Large intestine (tissue), 3 donors: ENCODE results near the gene PRKN. TPM values are rescaled to one million over a fixed set of nuclear protein-coding genes. Genes with fewer than 3 reads are reported as not detected.

Experiments used
- DNase-seq, 2 donors: peaks; one replicate each; pipeline versions ENCODE4 v3.0.0 to v3.0.0-alpha.2; 2013
- H3K27ac ChIP-seq: one replicate; pipeline ENCODE4 v1.5.1; 2013; ENCODE audit warnings: low read length
- H3K27me3 ChIP-seq: 2 replicates; pipeline ENCODE4 v1.6.1; 2013; ENCODE audit warnings: low read length; ENCODE audit not compliant: control insufficient read depth, insufficient read depth
- H3K36me3 ChIP-seq: 2 replicates; pipeline ENCODE4 v1.6.1; 2013; ENCODE audit warnings: low read length; ENCODE audit not compliant: control insufficient read depth, insufficient read depth
- H3K4me1 ChIP-seq: one replicate; pipeline ENCODE4 v1.6.1; 2013; ENCODE audit warnings: low read length; ENCODE audit not compliant: control insufficient read depth, insufficient read depth
- H3K4me3 ChIP-seq: one replicate; pipeline ENCODE4 v1.5.1; 2013; ENCODE audit warnings: low read length
- H3K9me3 ChIP-seq: one replicate; pipeline ENCODE4 v1.6.1; 2013; ENCODE audit warnings: mild to moderate bottlenecking, low read depth, low read length, moderate library complexity; ENCODE audit not compliant: control insufficient read depth
- WGBS: methylation state at CpG from one replicate; pipeline ENCODE4 v1.1.5; 2013; ENCODE audit warnings: low lambda C conversion rate; ENCODE audit not compliant: insufficient coverage; 5-methylcytosine and 5-hydroxymethylcytosine counted together
- polyA plus RNA-seq: library from polyadenylated mRNA; unstranded; fragments of 120-200 nt; gene quantifications from one replicate; pipeline ENCODE4 v1.2.1, GENCODE V29; 2013

The PRKN gene
- polyA plus RNA-seq, 1 donor, result 2.5 TPM

GRCh38 chr6:162125659-162126058 is 601.9 kb downstream of the PRKN start:
- Histone ChIP-seq H3K4me1 (no peaks in the 10 kb centered on the region), H3K27ac (no peak overlapping the region), H3K4me3 (no peak overlapping the region), H3K27me3 (no peaks in the 10 kb centered on the region), H3K36me3 (no peaks in the 10 kb centered on the region), H3K9me3 (peaks cover 2% of the 10 kb centered on the region)
- 100% methylated on average over 1 of the region's 5 CpGs for WGBS
- no peak for DNase-seq

GRCh38 chr6:162124710-162125435 is 602.7 kb downstream of the PRKN start:
- Histone ChIP-seq H3K27me3 (no peaks in the 10 kb centered on the region), H3K27ac (no peak overlapping the region), H3K4me1 (no peaks in the 10 kb centered on the region), H3K36me3 (no peaks in the 10 kb centered on the region), H3K9me3 (peaks cover 2% of the 10 kb centered on the region), H3K4me3 (no peak overlapping the region)
- DNase-seq, result no peak
- WGBS, result 87% methylated on average over 3 of the region's 15 CpGs

- DNase-seq, result no peak
- WGBS, result no CpG with 5 or more reads among the region's 3 CpGs
- Histone ChIP-seq H3K36me3 (no peaks in the 10 kb centered on the region), H3K27me3 (no peaks in the 10 kb centered on the region), H3K4me1 (no peaks in the 10 kb centered on the region), H3K9me3 (peaks cover 2% of the 10 kb centered on the region), H3K4me3 (no peak overlapping the region), H3K27ac (no peak overlapping the region)
Measured at GRCh38 chr6:162123797-162124196, 603.8 kb downstream of the PRKN start.

- Histone ChIP-seq H3K4me3 (no peak overlapping the region), H3K27me3 (no peaks in the 10 kb centered on the region), H3K36me3 (no peaks in the 10 kb centered on the region), H3K27ac (no peak overlapping the region), H3K9me3 (no peaks in the 10 kb centered on the region), H3K4me1 (no peaks in the 10 kb centered on the region)
- no peak for DNase-seq
- no CpG with 5 or more reads among the region's 4 CpGs for WGBS
Measured at GRCh38 chr6:162119341-162119740, 608.2 kb downstream of the PRKN start.

- no peaks in the 10 kb centered on the region for H3K9me3 ChIP-seq
- WGBS, result no CpG with 5 or more reads among the region's 5 CpGs
- DNase-seq, result no peak
- H3K27ac ChIP-seq, result no peak overlapping the region
- H3K27me3 ChIP-seq, result no peaks in the 10 kb centered on the region
- H3K36me3 ChIP-seq, result no peaks in the 10 kb centered on the region
- H3K4me3 ChIP-seq, result no peak overlapping the region
- no peaks in the 10 kb centered on the region for H3K4me1 ChIP-seq
Measured at GRCh38 chr6:162118706-162119105, 608.9 kb downstream of the PRKN start.

GRCh38 chr6:162116902-162117525 is 610.6 kb downstream of the PRKN start:
- Histone ChIP-seq H3K36me3 (no peaks in the 10 kb centered on the region), H3K27me3 (no peaks in the 10 kb centered on the region), H3K27ac (no peak overlapping the region), H3K9me3 (no peaks in the 10 kb centered on the region), H3K4me1 (no peaks in the 10 kb centered on the region), H3K4me3 (no peak overlapping the region)
- WGBS, result 100% methylated on average over 1 of the region's 7 CpGs
- DNase-seq, result no peak

GRCh38 chr6:162109480-162110050 is 618.0 kb downstream of the PRKN start:
- Histone ChIP-seq H3K4me1 (no peaks in the 10 kb centered on the region), H3K27me3 (no peaks in the 10 kb centered on the region), H3K4me3 (no peak overlapping the region), H3K36me3 (no peaks in the 10 kb centered on the region), H3K9me3 (no peaks in the 10 kb centered on the region), H3K27ac (no peak overlapping the region)
- 100% methylated on average over 1 of the region's 2 CpGs for WGBS
- no peak for DNase-seq

GRCh38 chr6:162108041-162108440 is 619.5 kb downstream of the PRKN start:
- 100% methylated on average over 1 of the region's 3 CpGs for WGBS
- Histone ChIP-seq H3K27me3 (no peaks in the 10 kb centered on the region), H3K4me1 (no peaks in the 10 kb centered on the region), H3K27ac (no peak overlapping the region), H3K4me3 (no peak overlapping the region), H3K36me3 (no peaks in the 10 kb centered on the region), H3K9me3 (no peaks in the 10 kb centered on the region)
- DNase-seq, result no peak

GRCh38 chr6:162100096-162100495 is 627.5 kb downstream of the PRKN start:
- no peak overlapping the region for H3K27ac ChIP-seq
- peaks cover 4% of the 10 kb centered on the region for H3K9me3 ChIP-seq
- H3K36me3 ChIP-seq, result no peaks in the 10 kb centered on the region
- no peak for DNase-seq
- no peaks in the 10 kb centered on the region for H3K27me3 ChIP-seq
- no peaks in the 10 kb centered on the region for H3K4me1 ChIP-seq
- 88% methylated on average over 2 of the region's 5 CpGs for WGBS
- no peak overlapping the region for H3K4me3 ChIP-seq

- H3K27ac ChIP-seq, result no peak overlapping the region
- DNase-seq, result no peak
- no CpG with 5 or more reads among the region's 5 CpGs for WGBS
- no peaks in the 10 kb centered on the region for H3K36me3 ChIP-seq
- H3K4me1 ChIP-seq, result no peaks in the 10 kb centered on the region
- H3K9me3 ChIP-seq, result peaks cover 4% of the 10 kb centered on the region
- no peak overlapping the region for H3K4me3 ChIP-seq
- H3K27me3 ChIP-seq, result no peaks in the 10 kb centered on the region
Measured at GRCh38 chr6:162099685-162100084, 627.9 kb downstream of the PRKN start.
